Heart left ventricle (tissue), 13 donors: ENCODE results near the gene GGNBP2.

Source experiments
- POLR2A ChIP-seq, 2 donors: fragments of 450-650 bp; IDR thresholded peaks; one replicate each; pipeline ENCODE4 v1.6.1; 2017; ENCODE audit warnings: antibody characterized with exemption in 2 of 2, mild to moderate bottlenecking in 2 of 2, moderate library complexity in 2 of 2
- TF ChIP-seq, protein P1 (sequence below), 12 donors: fragments of 200-600 bp; sonication (generic) in 4 of 12; IDR thresholded peaks; one replicate each; pipeline versions ENCODE4 v1.5.0 to v1.8.0; 2018 to 2022; ENCODE audit warnings: antibody characterized with exemption in 12 of 12, mild to moderate bottlenecking in 5 of 12
- donor health status: ischemic (EF 13 %, LVEDD 7.1; RV severe dilation, severe dysfunction).
- donor health status: DM: no; HTN: yes; CAD: no.
- donor health status: DM: no; HTN: no; CAD: no.
- donor health status: ischemic (EF 25% LVEDD 6.9; RV normal size, moderate dysfunction).
- donor health status: ischemic (EF 25% LVEDD 5.7; RV mildly dilated, moderate dysfunction).
- donor health status: ischemic (EF 35%, LVEDD 5.7; RV mildly dilated, moderate dysfunction).
- donor health status: nonischemic (EF 11% LVEDD 7.7; RV severe dilation, severe dysfunction).
- donor health status: DM: yes; HTN: yes; CAD: no.
- donor health status: PGD.
- donor health status: ischemic (EF 29% LVEDD 5.4; RV normal size, mild dysfunction).
- donor health status: nonischemic (EF 23%, LVEDD 6.1; RV moderate dilation, normal function).

DNA sequence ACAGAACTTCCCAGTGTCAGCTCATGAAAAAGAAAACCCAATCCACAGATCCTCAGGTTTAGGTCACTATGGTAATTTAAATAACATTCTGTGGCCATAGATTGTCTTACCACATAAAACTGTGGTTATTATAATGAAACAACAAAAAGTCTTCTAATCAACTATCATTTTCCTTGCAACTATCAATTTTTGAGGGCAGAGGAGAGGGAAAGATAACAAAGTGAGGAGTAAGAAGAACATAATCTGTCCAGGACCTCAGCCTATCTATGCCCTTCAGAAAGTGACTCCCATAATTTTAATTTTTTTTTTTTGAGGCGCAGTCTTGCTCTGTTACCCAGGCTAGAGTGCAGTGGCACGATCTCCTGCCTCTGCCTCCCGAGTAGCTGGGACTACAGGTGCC is 4.0 kb upstream of the GGNBP2 start:
- TF ChIP-seq, protein P1, sequence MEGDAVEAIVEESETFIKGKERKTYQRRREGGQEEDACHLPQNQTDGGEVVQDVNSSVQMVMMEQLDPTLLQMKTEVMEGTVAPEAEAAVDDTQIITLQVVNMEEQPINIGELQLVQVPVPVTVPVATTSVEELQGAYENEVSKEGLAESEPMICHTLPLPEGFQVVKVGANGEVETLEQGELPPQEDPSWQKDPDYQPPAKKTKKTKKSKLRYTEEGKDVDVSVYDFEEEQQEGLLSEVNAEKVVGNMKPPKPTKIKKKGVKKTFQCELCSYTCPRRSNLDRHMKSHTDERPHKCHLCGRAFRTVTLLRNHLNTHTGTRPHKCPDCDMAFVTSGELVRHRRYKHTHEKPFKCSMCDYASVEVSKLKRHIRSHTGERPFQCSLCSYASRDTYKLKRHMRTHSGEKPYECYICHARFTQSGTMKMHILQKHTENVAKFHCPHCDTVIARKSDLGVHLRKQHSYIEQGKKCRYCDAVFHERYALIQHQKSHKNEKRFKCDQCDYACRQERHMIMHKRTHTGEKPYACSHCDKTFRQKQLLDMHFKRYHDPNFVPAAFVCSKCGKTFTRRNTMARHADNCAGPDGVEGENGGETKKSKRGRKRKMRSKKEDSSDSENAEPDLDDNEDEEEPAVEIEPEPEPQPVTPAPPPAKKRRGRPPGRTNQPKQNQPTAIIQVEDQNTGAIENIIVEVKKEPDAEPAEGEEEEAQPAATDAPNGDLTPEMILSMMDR (IDR thresholded peaks at IDR 0.05) = no peak
- TF ChIP-seq POLR2A (IDR thresholded peaks at IDR 0.05) = no peak
